Upper lobe of right lung (tissue), 1 donor: Measurements from ENCODE around the gene TTC7B. TPM values are rescaled to one million over a fixed set of nuclear protein-coding genes. Genes with fewer than 3 reads are reported as not detected.
"Not testable (repeated sequence)": the region's sequence is repeated elsewhere in the genome, so short reads cannot be mapped to it uniquely, and the experiment has no call there.

Experiments used
- ATAC-seq: fragments of 200-7000 bp; cut with Tn5 transposase; one replicate; pipeline ENCODE4 v1.9.1; 2020; ENCODE audit warnings: mild to moderate bottlenecking, moderate library complexity
- DNase-seq: peaks from one replicate; pipeline ENCODE4 v3.0.0-alpha.2; 2020
- H3K27ac ChIP-seq: fragments of 200-600 bp; one replicate; pipeline ENCODE4 v1.8.0; 2022
- H3K27me3 ChIP-seq: fragments of 200-600 bp; one replicate; pipeline ENCODE4 v1.8.0; 2022; ENCODE audit warnings: mild to moderate bottlenecking
- H3K36me3 ChIP-seq: fragments of 200-600 bp; one replicate; pipeline ENCODE4 v1.8.0; 2022
- H3K4me1 ChIP-seq: fragments of 200-600 bp; one replicate; pipeline ENCODE4 v1.8.0; 2022
- H3K4me3 ChIP-seq: fragments of 200-600 bp; one replicate; pipeline ENCODE4 v1.8.0; 2022; ENCODE audit warnings: mild to moderate bottlenecking
- H3K9me3 ChIP-seq: fragments of 200-600 bp; one replicate; pipeline ENCODE4 v1.8.0; 2022
- intact Hi-C: fragments of 100-400 bp; cut with DNase I; formaldehyde crosslinking; loops from one replicate; pipeline ENCODE4 v1.11.0; 2022
- total RNA-seq: library from RNA; stranded (reverse); fragmentation: NEBNext Ultra II Directional; extraction: Animal tissue kit (Norgen Biotek cat#: 25700); gene quantifications from one replicate; pipeline ENCODE4 v1.2.1, GENCODE V29; 2021
- TF ChIP-seq, protein P1 (sequence below): fragments of 200-600 bp; IDR thresholded peaks from one replicate; pipeline ENCODE4 v1.8.0; 2022; ENCODE audit warnings: antibody characterized with exemption
- donor health status: DM: no; HTN: yes; CAD: no; lungs with severe emphysema.

Gene TTC7B
- total RNA-seq, 1 donor from 2014 or later: 41.5 TPM

- no peak for ATAC-seq
- DNase-seq: no peak
- H3K36me3 ChIP-seq: no peaks in the 10 kb centered on the region
- no peak overlapping the region for H3K27ac ChIP-seq
- H3K4me1 ChIP-seq: peaks cover 6% of the 10 kb centered on the region
- H3K4me3 ChIP-seq: no peak overlapping the region
- no peaks in the 10 kb centered on the region for H3K27me3 ChIP-seq
- intact Hi-C loops: no loop called here
- H3K9me3 ChIP-seq: no peaks in the 10 kb centered on the region
- TF ChIP-seq, protein P1, sequence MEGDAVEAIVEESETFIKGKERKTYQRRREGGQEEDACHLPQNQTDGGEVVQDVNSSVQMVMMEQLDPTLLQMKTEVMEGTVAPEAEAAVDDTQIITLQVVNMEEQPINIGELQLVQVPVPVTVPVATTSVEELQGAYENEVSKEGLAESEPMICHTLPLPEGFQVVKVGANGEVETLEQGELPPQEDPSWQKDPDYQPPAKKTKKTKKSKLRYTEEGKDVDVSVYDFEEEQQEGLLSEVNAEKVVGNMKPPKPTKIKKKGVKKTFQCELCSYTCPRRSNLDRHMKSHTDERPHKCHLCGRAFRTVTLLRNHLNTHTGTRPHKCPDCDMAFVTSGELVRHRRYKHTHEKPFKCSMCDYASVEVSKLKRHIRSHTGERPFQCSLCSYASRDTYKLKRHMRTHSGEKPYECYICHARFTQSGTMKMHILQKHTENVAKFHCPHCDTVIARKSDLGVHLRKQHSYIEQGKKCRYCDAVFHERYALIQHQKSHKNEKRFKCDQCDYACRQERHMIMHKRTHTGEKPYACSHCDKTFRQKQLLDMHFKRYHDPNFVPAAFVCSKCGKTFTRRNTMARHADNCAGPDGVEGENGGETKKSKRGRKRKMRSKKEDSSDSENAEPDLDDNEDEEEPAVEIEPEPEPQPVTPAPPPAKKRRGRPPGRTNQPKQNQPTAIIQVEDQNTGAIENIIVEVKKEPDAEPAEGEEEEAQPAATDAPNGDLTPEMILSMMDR: no peak
These were observed 285.7 kb downstream of the TTC7B start for GRCh38 chr14:90530523-90530922.

- Histone ChIP-seq H3K4me1 (no peaks in the 10 kb centered on the region), H3K27ac (no peak overlapping the region), H3K9me3 (no peaks in the 10 kb centered on the region), H3K27me3 (no peaks in the 10 kb centered on the region), H3K4me3 (no peak overlapping the region), H3K36me3 (no peaks in the 10 kb centered on the region)
- intact Hi-C loops: no loop called here
- ATAC-seq (no peak), DNase-seq (no peak)
- TF ChIP-seq, protein P1: no peak
These were observed 288.3 kb downstream of the TTC7B start for GRCh38 chr14:90527978-90528377.

DNA sequence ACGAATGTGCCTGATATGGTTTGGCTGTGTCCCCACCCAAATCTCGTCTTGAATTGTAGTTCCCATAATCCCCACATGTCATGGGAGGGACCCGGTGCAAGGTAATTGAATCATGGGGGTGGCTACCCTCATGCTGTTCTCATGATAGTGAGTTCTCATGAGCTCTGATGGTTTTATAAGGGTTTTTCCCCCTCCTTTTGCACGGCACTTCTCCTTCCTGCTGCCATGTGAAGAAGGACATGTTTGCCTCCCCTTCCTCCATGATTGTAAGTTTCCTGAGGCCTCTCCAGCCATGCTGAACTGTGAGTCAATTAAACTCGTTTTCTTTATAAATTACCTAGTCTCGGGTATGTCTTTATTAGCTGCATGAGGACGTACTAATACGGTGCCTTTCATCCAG lies 289.7 kb downstream of the TTC7B start:
- H3K27me3 ChIP-seq, H3K4me3 ChIP-seq, H3K27ac ChIP-seq, DNase-seq, H3K9me3 ChIP-seq, ATAC-seq, intact Hi-C loops, H3K36me3 ChIP-seq, H3K4me1 ChIP-seq: not testable (repeated sequence)

GRCh38 chr14:90525353-90526028 lies 290.7 kb downstream of the TTC7B start:
- ATAC-seq: peak; percentile 24
- H3K36me3 ChIP-seq, H3K9me3 ChIP-seq, DNase-seq, intact Hi-C loops, H3K4me3 ChIP-seq, H3K27me3 ChIP-seq, H3K27ac ChIP-seq, H3K4me1 ChIP-seq: not testable (repeated sequence)

DNA sequence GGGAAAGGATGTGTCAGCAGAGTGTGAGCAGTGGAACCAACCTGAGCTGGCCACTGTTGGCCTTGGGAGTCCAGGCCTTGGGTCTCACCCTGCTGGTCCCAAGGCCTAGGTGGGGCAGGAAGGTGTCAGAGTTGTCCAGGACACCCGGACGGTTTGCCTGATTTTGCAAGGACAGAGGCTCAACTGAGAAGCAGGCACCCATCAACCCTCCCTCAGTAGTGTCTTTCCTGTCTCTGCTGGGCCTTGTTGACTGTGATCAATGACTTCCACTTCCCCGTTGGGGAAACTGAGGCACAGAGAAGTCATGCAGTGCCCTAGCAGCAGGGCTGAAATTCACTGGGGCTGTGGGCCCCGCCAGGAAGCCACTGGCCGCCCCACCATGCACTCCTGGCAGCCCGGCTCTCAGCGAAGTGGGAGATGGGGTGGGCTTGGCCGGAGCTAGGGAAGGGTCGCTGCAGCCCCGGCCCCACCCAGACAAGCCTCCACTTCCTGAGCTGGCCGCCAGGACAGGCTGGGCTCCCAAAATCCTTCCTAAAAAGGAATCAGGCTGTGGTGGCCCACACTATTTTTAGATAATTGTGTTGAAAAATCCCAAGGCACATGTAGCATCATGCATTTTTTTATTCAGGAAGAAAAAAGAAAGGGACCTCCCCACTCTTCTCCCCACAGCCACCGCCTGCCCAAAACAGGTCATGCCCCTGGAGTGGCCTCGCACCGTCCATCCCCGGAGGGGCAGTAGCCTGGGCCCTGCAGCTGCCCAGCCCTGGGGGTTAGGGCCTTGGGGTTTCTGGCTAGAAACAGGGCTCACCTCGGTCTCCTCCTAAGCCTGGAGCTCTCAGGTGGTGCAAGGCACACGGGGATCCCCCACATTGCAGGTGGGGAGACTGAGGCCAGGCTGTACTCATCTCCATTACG lies 292.0 kb downstream of the TTC7B start:
- Histone ChIP-seq H3K4me3 (no peak overlapping the region), H3K4me1 (no peaks in the 10 kb centered on the region), H3K9me3 (no peaks in the 10 kb centered on the region), H3K36me3 (no peaks in the 10 kb centered on the region), H3K27ac (no peak overlapping the region), H3K27me3 (no peaks in the 10 kb centered on the region)
- ATAC-seq (no peak), DNase-seq (no peak)
- TF ChIP-seq, protein P1: no peak
- intact Hi-C loops: no loop called here

DNA sequence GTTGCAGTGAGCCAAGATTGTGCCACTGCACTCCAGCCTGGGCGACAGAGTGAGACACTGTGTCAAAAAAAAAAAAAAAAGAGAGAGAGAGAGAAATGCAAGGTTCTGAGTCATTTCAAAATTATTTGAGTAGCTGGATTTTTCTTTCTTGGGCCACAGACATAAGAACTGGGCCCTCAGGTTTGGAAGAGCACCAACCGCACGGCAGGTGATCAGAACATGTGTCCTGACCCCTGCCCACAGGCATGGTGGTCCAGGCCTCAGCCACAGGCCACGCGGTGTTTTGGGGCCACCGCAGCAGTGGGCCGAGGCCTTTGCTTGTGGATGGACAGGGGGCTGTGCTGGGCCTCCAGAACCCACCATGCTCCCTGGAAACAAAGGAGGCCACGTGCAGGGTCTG lies 292.7 kb downstream of the TTC7B start:
- intact Hi-C loops: no loop called here
- no peak overlapping the region for H3K27ac ChIP-seq
- no peaks in the 10 kb centered on the region for H3K4me1 ChIP-seq
- H3K9me3 ChIP-seq: no peaks in the 10 kb centered on the region
- TF ChIP-seq, protein P1: no peak
- H3K36me3 ChIP-seq: no peaks in the 10 kb centered on the region
- ATAC-seq: no peak
- no peaks in the 10 kb centered on the region for H3K27me3 ChIP-seq
- DNase-seq: no peak
- no peak overlapping the region for H3K4me3 ChIP-seq
